ENCODE measurements around the gene OR5B21.

The OR5B21 gene

DNA sequence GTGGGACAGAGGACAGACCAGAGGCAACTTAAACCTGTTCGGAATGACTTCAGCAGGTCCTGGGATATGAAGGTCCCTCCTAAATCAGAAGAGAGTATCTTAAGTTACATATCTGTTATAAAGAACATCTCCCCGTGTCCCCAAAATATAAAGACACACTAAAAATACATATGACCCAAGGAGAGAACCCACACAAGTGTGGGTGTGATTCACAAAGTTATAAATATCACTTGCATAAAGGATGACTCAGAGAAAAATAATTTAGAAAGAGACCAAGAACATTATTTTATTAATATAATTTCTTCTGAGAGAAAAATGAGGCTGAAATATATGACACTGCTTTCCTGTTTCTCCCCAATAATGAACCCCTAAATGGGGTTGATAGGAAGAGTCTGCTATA lies 14.2 kb downstream of the OR5B21 start:
- no peak for DNase-seq

DNA sequence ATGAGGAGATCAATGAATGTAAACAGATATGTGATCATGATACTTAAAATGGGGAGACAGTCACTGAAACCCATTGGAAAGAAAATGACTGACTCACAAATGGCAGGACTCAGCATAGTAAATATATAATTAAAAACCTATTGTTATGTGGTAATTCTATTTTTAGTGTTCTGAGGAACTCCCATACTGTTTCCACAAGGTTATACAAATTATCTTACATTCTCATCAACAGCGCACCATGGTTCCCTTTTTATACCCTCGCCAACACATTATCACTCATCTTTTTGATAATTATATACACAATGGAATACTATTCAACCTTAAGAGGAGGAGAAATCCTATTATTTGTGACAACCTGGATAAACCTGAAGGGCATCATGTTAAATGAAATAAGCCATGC lies 17.1 kb downstream of the OR5B21 start:
- DNase-seq = no peak

DNA sequence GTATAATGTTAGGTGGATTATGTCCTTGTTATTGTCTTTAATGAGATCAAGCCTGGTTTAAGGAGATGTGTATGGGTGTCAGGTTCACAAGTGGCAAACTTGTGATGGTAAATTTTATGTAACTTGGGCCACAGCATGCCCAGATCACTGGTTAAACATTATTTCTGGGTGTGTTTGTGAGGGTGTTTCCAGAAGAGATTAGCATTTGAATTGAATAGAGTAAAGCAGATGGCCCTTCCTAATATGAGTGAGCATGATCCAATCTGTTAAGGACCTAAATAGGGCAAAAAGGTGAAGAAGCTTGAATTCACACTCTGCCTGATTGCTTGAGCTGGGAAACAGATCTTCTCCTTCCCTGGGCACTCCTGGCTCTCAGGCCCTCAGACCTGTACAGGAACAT lies 20.7 kb downstream of the OR5B21 start:
- no peak for DNase-seq

DNA sequence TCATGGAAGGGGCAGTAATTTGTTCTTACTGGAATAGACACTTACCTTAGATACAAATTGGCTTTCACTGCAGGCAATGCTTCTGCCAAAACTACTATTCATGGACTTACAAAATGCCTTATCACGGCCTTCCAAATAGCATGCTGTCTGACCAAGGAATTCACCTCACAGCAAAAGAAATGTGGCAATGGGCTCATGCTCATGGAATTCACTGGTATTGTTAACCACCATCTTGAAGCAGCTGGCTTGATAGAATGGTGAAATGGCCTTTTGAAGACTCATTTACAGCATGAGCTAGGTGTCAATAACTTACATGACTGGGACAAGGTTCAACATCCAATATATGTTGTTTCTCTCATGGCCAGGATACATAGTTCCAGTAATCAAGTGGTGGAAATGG lies 21.9 kb downstream of the OR5B21 start:
- no peak for DNase-seq

DNA sequence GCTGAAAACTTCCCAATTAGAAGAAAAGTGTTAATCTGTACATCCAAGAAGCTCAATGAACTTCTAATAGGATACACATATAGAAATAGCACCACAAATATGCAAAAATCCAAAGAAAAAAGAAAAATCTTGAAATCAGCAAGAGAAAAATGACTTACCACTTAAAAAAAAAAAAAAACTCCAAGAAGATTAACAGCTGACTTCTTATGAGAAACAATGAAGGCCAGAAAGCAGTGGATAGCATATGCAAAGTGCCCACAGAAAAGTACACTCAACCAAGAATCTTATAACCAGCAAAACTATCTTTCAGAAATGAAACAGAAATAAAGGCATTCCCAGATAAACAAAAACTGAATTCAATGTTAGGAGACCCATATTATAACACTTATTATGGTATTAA lies 36.0 kb downstream of the OR5B21 start:
- DNase-seq = no peak

DNA sequence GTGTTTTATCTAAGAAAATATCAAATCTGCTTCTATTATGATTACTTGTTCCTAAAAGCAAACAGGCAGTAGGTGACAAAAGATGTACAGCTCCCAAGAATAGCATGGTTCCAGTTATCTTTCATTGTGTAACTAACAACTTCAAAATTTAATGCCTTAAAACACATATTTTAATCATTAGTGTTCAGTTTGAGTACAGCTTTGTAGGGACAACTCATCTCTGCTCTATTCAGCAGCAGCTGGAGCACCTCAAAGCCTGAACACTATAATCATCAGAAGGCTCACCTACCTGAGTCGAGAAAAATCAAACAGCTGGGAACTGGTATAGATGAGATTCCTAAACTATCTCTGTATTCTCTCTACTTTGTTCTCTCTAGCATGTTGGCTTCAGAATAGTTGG lies 41.6 kb downstream of the OR5B21 start:
- no peak for DNase-seq

DNA sequence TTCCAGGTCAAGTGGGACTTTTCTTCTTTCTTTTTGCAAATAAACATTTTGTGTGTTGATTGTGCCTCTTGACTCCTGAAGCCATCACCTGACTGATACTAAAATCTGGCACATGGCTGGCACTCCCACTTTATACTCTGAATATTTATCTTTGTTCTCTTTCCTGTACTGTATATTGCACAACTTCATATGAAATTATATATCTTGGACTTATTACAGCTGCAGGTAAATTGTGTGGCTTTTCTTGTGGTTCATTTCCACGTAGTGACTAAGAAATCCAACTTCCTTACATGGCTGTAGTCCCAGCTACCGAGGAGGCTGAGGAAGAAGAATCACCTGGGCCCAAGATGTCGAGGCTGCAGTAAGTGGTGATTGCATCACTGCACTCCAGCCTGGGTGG lies 42.2 kb downstream of the OR5B21 start:
- no peak for DNase-seq
